ENCODE data around the gene HMG20B. TPM values are rescaled to one million over a fixed set of nuclear protein-coding genes. Genes with fewer than 3 reads are reported as not detected.

Gene HMG20B
- total RNA-seq, 1 experiment from 2014 or later = 58.1 TPM

GRCh38 chr19:3606174-3606689 is 33.5 kb downstream of the HMG20B start:
- H3K4me3 Mint-ChIP-seq (ENCODE audit: low read depth, unreplicated experiment) = no peak overlapping the region
- DNase-seq = peak; percentile 64
- H3K9me3 Mint-ChIP-seq (ENCODE audit: low read depth, unreplicated experiment) = no peaks in the 10 kb centered on the region
- no peaks in the 10 kb centered on the region for H3K27me3 Mint-ChIP-seq (ENCODE audit: unreplicated experiment)
- peaks cover 11% of the 10 kb centered on the region for H3K4me1 Mint-ChIP-seq (ENCODE audit: low read depth, unreplicated experiment)
- no TSS peak for BruUV-seq (replicated peaks)
- intact Hi-C loops (cut with micrococcal nuclease; ENCODE audit: unreplicated experiment) = no loop called here
- peaks cover 19% of the 10 kb centered on the region for H3K36me3 Mint-ChIP-seq (ENCODE audit: insufficient read depth, unreplicated experiment)
- TF ChIP-seq CTCF (IDR thresholded peaks at IDR 0.05; ENCODE audit: unreplicated experiment) = no peak
- CTCF ChIA-PET = no interaction called here
- H3K27ac Mint-ChIP-seq (ENCODE audit: unreplicated experiment) = no peak overlapping the region

- CTCF ChIA-PET = no interaction called here
- Mint-ChIP-seq H3K36me3 (ENCODE audit: insufficient read depth, unreplicated experiment) (peaks cover 19% of the 10 kb centered on the region), H3K9me3 (ENCODE audit: low read depth, unreplicated experiment) (no peaks in the 10 kb centered on the region)
Measured at GRCh38 chr19:3606690-3607289, 34.0 kb downstream of the HMG20B start, which contains the start of gene TBXA2R. TBXA2R (minus strand) TSS chr19:3606875; CDS start chr19:3600634, 6,241 bp downstream.

GRCh38 chr19:3607303-3608078 is 34.7 kb downstream of the HMG20B start:
- intact Hi-C loops (cut with micrococcal nuclease; ENCODE audit: unreplicated experiment) = no loop called here
- H3K27ac Mint-ChIP-seq (ENCODE audit: unreplicated experiment) = peak overlapping the region; percentile 37
- no peak for TF ChIP-seq CTCF (IDR thresholded peaks at IDR 0.05; ENCODE audit: unreplicated experiment)
- peaks cover 19% of the 10 kb centered on the region for H3K36me3 Mint-ChIP-seq (ENCODE audit: insufficient read depth, unreplicated experiment)
- H3K9me3 Mint-ChIP-seq (ENCODE audit: low read depth, unreplicated experiment) = no peaks in the 10 kb centered on the region
- no peak for DNase-seq
- H3K4me3 Mint-ChIP-seq (ENCODE audit: low read depth, unreplicated experiment) = no peak overlapping the region
- CTCF ChIA-PET = interaction anchor here (0.6 to 0.9 kb wide), 2 partner anchors 46 to 74 kb away, joined by 3 read pairs; no protein-coding TSS in a partner anchor
- H3K27me3 Mint-ChIP-seq (ENCODE audit: unreplicated experiment) = no peaks in the 10 kb centered on the region
- H3K4me1 Mint-ChIP-seq (ENCODE audit: low read depth, unreplicated experiment) = peaks cover 11% of the 10 kb centered on the region
- BruUV-seq (replicated peaks) = no TSS peak

More at GRCh38 chr19:3606690-3607289, 34.0 kb downstream of the HMG20B start, which contains the start of gene TBXA2R:
- intact Hi-C loops (cut with micrococcal nuclease; ENCODE audit: unreplicated experiment) = no loop called here
- Mint-ChIP-seq H3K27ac (ENCODE audit: unreplicated experiment) (peak within 1 kb of the TSS; percentile 37), H3K4me3 (ENCODE audit: low read depth, unreplicated experiment) (no peak within 1 kb of the TSS), H3K27me3 (ENCODE audit: unreplicated experiment) (no peaks in the 10 kb centered on the region), H3K4me1 (ENCODE audit: low read depth, unreplicated experiment) (peaks cover 11% of the 10 kb centered on the region)
- DNase-seq = peak; percentile 54
- TF ChIP-seq CTCF (IDR thresholded peaks at IDR 0.05; ENCODE audit: unreplicated experiment) = no peak
- no TSS peak for BruUV-seq (replicated peaks)

GRCh38 chr19:3608079-3608641 is 35.4 kb downstream of the HMG20B start:
- no peak for TF ChIP-seq CTCF (IDR thresholded peaks at IDR 0.05; ENCODE audit: unreplicated experiment)
- intact Hi-C loops (cut with micrococcal nuclease; ENCODE audit: unreplicated experiment) = no loop called here
- DNase-seq = no peak
- Mint-ChIP-seq H3K9me3 (ENCODE audit: low read depth, unreplicated experiment) (no peaks in the 10 kb centered on the region), H3K27ac (ENCODE audit: unreplicated experiment) (peak overlapping the region; percentile 37), H3K36me3 (ENCODE audit: insufficient read depth, unreplicated experiment) (peaks cover 19% of the 10 kb centered on the region), H3K4me3 (ENCODE audit: low read depth, unreplicated experiment) (no peak overlapping the region), H3K27me3 (ENCODE audit: unreplicated experiment) (no peaks in the 10 kb centered on the region), H3K4me1 (ENCODE audit: low read depth, unreplicated experiment) (peaks cover 11% of the 10 kb centered on the region)
- CTCF ChIA-PET = interaction anchor here (0.6 to 0.9 kb wide), 2 partner anchors 47 to 73 kb away, joined by 3 read pairs; no protein-coding TSS in a partner anchor
- no TSS peak for BruUV-seq (replicated peaks)
